ENCODE results near the gene TRABD2B.

DNA sequence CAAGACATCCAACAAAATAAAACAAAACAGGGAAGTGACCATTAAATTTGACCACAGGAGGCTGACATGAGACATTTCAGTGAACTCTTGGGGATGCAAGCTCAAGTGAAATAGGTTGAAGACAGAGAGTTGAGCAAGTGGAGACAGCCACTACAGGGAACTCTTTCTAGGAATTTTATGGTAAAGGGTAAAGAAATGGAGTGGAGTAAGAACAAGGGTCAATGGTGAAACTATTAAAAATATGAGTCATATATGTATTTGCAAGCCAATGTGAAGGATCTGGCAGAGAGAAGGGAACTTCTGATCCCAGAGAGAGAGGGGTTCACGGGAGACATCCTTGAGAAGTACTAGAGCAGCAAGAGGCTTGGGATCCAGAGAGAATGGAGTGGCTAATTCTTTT, 9.1 kb upstream of the TRABD2B start:
- TF ChIP-seq CTCF (IDR thresholded peaks at IDR 0.05; ENCODE audit: low read depth, low read length, poor library complexity, severe bottlenecking) (no peak), EZH2phosphoT487 (IDR thresholded peaks at IDR 0.05; ENCODE audit: borderline replicate concordance, low read length) (no peak)
